SK-N-DZ (cell line): Measurements from ENCODE around the gene ISM2. TPM values are rescaled to one million over a fixed set of nuclear protein-coding genes. Genes with fewer than 3 reads are reported as not detected.
"Not testable (repeated sequence)": the region's sequence is repeated elsewhere in the genome, so short reads cannot be mapped to it uniquely, and the experiment has no call there.

Experiments used
- DNase-seq: peaks from one replicate; pipeline ENCODE4 v3.0.0-alpha.2; 2015; ENCODE audit warnings: low spot score
- polyA plus RNA-seq, 2 experiments: library from polyadenylated mRNA; depleted of rRNA; stranded (reverse); fragments of >200 nt; gene quantifications; 2 replicates each; pipeline ENCODE4 v1.2.3, GENCODE V29; 2014

The ISM2 gene
- not detected in 2 replicates for polyA plus RNA-seq (2014; cell fraction: cytosol; rRNA removed)
- polyA plus RNA-seq (2014; cell fraction: nucleus; rRNA removed): 0.37 and 1.1 TPM in 2 replicates

GRCh38 chr14:77498120-77498979, at the start of gene ISM2:
TSS of gene ISM2 (minus strand) at chr14:77498816. CDS start at chr14:77498793, 23 bp downstream.
- DNase-seq: no peak

- no peak for DNase-seq
Measured at GRCh38 chr14:77547512-77548180, 49.0 kb upstream of the ISM2 start.

- not testable (repeated sequence) for DNase-seq
Measured at GRCh38 chr14:77545171-77545570, 46.6 kb upstream of the ISM2 start.

DNA sequence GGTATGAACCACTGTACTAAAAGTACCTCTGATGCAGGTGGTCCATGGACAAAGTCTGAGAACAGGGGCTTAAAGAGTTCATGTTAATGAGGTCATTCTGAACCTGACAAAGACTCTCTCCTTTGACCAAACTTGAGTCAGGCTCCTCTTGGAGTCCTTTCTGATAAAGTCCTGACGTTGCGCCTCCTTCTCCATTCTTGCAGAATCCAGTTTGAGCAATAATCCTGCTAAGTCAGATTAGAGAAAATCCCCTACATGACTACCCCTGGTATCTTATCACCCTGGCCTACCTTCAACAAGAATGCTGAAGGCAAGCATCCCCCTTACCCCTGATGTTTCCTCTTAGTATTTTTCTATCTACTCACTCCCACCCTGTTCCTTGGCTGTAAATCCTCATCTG, 46.0 kb upstream of the ISM2 start:
- no peak for DNase-seq

DNA sequence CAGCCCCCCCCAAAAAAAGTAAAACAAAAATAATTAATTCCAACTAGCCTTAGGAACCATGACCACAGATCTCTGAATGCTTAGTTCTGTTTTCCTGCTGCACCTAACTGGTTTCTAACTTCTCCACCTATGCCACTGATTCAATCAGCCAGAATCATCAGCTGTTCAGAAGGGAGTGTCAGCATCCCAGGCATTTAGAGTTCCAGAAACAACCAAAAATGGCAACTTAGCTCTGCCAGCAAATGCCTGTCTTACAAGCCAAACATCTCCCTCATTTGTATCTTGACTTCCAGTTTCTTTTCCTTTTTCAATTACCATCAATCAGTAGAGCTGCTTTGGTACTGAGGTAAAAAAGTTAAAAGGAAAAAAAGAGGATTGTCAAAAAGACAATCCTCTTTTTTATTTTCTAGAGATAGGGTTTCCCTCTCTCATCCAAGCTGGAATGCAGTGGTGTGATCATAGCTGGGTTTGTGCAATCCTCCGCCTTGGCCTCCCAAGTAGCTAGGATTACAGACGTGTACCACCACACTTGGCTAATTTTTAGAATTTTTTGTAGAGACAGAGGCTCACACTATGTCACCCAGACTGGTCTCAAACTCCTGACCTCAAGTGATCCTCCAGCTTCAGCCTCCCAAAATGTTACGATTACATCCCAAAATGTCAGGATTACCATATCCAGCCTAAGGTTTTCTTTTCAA, 45.2 kb upstream of the ISM2 start:
- no peak for DNase-seq

- DNase-seq: peak; percentile 8
Measured at GRCh38 chr14:77543240-77543551, 44.6 kb upstream of the ISM2 start.

DNA sequence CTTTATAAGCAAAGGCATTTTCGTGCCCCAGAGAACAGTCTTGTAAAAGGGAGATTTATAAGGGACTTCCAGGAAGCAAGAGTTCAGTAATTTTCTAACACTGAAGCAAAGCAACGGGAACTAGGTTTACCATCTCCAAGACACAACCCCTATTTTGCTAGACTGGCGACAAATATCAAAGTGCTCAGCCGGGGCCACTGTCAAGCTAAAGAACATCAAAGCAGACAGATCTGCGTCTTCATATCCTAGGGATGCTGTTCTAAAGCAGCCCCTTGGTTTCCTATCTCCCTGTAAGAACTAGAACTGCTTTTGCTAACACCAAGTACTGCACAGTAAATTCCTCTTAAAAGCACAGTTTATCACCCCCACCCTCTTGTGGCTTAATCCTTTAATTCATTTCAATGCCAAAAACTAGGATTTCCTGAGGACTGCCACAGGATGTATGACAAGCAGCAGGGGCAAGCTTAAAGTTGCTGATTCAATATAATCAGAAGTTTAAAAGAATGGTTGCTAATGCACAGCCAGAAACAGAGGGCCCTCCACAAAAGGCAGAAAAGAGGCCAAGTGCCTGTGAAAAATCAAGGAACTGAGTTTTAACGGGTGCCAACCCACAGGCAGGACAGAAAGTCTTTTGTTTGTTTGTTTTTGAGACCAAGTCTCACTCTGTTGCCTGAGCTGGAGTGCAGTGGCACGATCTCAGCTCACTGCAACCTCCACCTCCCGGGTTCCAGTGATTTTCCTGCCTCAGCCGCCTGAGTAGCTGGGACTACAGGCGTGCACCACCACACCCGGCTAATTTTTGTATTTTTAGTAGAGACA, 44.0 kb upstream of the ISM2 start:
- DNase-seq: no peak

GRCh38 chr14:77541905-77542304, 43.3 kb upstream of the ISM2 start:
- DNase-seq: no peak

DNA sequence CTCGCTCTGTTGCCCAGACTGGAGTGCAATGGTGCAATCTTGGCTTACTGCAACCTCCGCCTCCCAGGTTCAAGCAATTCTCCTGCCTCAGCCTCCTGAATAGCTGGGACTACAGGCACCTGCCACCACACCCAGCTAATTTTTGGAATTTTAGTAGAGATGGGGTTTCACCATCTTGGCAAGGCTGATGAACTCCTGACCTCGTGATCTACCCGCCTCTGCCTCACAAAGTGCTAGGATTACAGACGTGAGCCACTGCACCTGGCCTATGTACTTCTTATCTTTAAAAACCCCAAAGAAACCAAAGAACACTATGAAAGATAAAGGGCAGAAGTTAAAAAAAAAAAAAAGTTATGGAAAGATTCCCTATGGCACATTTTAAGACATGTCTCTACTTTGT, 38.3 kb upstream of the ISM2 start:
- not testable (repeated sequence) for DNase-seq

- no peak for DNase-seq
Measured at GRCh38 chr14:77531071-77531470, 32.5 kb upstream of the ISM2 start.

- DNase-seq: no peak
Measured at GRCh38 chr14:77529963-77530362, 31.3 kb upstream of the ISM2 start.

DNA sequence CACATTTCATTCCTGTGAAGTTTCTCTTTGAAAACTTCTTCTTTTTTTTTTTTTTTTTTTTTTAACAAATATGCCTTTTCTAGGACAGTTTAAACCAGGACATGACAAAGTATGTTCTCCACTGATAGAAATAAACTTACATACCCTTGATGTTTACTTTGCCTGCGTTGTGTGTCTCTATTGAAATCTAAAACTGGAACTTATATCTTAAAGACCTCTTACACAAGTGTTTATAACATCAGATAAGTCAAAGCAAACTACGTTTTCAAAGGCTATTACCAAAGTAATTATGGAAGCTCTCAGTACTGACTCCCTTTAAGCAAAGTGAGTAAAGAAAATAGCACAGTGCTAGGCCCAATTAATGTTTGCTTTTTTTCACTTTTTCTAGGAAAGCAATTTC, 30.6 kb upstream of the ISM2 start:
- no peak for DNase-seq

GRCh38 chr14:77528701-77529100, 30.1 kb upstream of the ISM2 start:
- DNase-seq: not testable (repeated sequence)

GRCh38 chr14:77526266-77526665, 27.6 kb upstream of the ISM2 start:
- no peak for DNase-seq

- no peak for DNase-seq
Measured at GRCh38 chr14:77524536-77524935, 25.9 kb upstream of the ISM2 start.

DNA sequence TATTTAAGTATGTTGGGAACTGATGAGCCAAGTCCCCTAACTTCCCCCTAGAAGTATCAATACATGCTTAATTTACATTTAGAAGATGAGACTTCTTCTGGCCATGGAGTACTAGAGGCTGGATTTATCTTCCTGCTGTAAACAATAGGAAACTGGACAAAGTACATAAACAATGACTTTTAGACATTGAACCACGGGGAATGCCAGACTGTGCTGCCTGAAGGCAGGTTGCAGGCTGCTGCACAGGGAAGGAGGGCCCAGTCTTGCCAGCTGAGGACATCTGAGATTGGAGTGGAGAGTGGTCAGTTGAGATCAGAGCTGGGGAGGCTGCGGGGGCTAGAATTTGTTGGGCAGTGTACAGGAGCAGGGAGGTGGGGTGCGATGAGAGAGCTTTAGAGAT, 24.5 kb upstream of the ISM2 start:
- no peak for DNase-seq

- no peak for DNase-seq
Measured at GRCh38 chr14:77520555-77520954, 21.9 kb upstream of the ISM2 start.

DNA sequence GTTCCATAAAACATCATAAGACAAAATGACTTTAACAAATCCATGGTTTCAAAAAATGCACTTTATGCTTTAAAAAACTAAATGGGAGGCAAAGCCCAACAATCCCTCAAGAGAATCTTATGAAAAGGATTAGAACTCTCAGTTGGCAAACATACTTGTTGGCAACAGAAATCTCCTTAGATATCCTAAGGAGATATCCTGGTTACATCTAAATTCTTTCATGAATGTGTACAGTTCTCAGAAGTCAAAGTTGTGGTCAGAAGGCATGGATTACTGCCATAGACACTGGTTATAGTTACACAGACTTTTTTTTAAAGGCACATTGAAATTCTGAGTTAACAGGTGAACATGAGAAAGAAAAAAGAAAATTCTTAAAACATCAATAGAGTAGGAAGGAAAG, 17.5 kb upstream of the ISM2 start:
- DNase-seq: no peak

DNA sequence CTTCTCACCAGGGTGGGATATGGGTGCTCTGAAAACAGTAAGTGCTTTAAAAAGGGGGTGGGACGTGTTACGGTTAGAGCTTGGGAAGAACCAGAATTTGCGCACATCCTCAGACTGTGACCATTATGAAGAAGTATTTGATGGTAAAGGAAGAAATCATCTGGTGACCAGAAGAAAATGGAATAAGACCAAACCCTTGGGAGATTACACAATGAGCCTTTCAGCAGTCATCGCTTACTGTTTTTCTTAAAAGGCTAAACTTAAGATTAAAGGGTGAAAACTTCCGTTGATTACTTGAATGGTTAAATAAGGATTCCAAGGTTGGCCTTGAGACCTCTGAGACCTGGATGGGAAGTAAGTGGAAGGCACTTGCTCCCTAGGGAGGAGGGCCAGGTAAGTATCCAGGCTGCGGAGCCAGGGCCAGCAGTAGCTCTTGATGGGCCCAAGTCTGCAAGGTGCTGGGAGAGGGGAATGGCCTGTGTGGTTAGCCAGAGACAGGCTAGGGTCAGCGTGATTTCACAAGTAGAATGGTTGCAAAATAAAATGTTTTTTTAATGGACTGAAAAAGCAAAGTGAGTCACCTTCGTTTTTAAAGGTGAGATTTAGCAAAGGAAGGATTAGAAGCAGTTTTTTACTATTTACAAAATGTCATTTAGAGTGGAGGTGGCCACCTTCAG, 13.0 kb upstream of the ISM2 start:
- DNase-seq: no peak

GRCh38 chr14:77509366-77509765, 10.8 kb upstream of the ISM2 start:
- no peak for DNase-seq

DNA sequence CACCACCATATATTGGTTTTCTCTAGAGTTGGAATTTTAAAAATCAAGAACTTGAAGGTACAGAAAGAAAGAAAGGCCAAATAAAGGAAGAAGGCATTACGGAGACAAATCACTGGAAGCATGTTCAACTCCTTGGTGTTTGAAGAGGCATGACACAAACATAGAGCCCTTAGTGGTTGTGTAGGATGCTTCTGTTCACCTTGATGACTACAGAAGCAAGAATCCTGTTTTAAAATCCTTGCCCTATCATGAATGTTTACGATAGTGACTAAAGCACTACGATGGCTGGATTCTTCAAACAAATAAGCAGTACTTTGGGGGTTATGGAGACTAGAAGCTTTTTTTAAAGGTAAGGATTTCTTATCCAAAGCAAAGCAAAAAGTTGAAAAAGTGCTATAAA, 10.3 kb upstream of the ISM2 start:
- DNase-seq: no peak
